Measurements from ENCODE around the gene DR1. TPM values are rescaled to one million over a fixed set of nuclear protein-coding genes. Genes with fewer than 3 reads are reported as not detected.

DR1 gene
- total RNA-seq, 1 donor from 2014 or later, result 52.3 TPM

GRCh38 chr1:93323185-93323820 is 22.4 kb upstream of the DR1 start:
- Histone ChIP-seq H3K4me1 (no peaks in the 10 kb centered on the region), H3K27ac (no peak overlapping the region), H3K36me3 (no peaks in the 10 kb centered on the region), H3K4me3 (no peak overlapping the region), H3K9me3 (no peaks in the 10 kb centered on the region), H3K27me3 (ENCODE audit: low read depth) (no peaks in the 10 kb centered on the region)
- intact Hi-C loops (cut with DNase I), result no loop called here
- no peak for TF ChIP-seq CTCF (IDR thresholded peaks at IDR 0.05)
- DNase-seq (no peak), ATAC-seq (no peak)

- H3K4me3 ChIP-seq, result no peak overlapping the region
- no peak for DNase-seq
- intact Hi-C loops (cut with DNase I), result no loop called here
These were observed 20.9 kb upstream of the DR1 start for GRCh38 chr1:93324486-93325464.

GRCh38 chr1:93328809-93329760 is 16.6 kb upstream of the DR1 start:
- intact Hi-C loops (cut with DNase I), result no loop called here
- H3K27me3 ChIP-seq (ENCODE audit: low read depth), result no peaks in the 10 kb centered on the region
- no peaks in the 10 kb centered on the region for H3K4me1 ChIP-seq
- DNase-seq, result no peak
- no peak for TF ChIP-seq CTCF (IDR thresholded peaks at IDR 0.05)
- ATAC-seq, result peak in 1 of 2 donors; percentile 42
- H3K9me3 ChIP-seq, result no peaks in the 10 kb centered on the region
- no peaks in the 10 kb centered on the region for H3K36me3 ChIP-seq
- H3K27ac ChIP-seq, result no peak overlapping the region
- no peak overlapping the region for H3K4me3 ChIP-seq

More at GRCh38 chr1:93324486-93325464, 20.9 kb upstream of the DR1 start:
- TF ChIP-seq CTCF (IDR thresholded peaks at IDR 0.05), result no peak
- Histone ChIP-seq H3K9me3 (no peaks in the 10 kb centered on the region), H3K27me3 (ENCODE audit: low read depth) (no peaks in the 10 kb centered on the region), H3K4me1 (no peaks in the 10 kb centered on the region), H3K27ac (no peak overlapping the region), H3K36me3 (no peaks in the 10 kb centered on the region)
- no peak for ATAC-seq

GRCh38 chr1:93330196-93330595 is 15.5 kb upstream of the DR1 start:
- H3K4me3 ChIP-seq, result no peak overlapping the region
- H3K36me3 ChIP-seq, result no peaks in the 10 kb centered on the region
- no peaks in the 10 kb centered on the region for H3K4me1 ChIP-seq
- no peak overlapping the region for H3K27ac ChIP-seq
- ATAC-seq (no peak), DNase-seq (no peak)
- TF ChIP-seq CTCF (IDR thresholded peaks at IDR 0.05), result no peak
- H3K27me3 ChIP-seq (ENCODE audit: low read depth), result no peaks in the 10 kb centered on the region
- H3K9me3 ChIP-seq, result no peaks in the 10 kb centered on the region
- intact Hi-C loops (cut with DNase I), result no loop called here

GRCh38 chr1:93330617-93331016 is 15.1 kb upstream of the DR1 start:
- Histone ChIP-seq H3K4me1 (no peaks in the 10 kb centered on the region), H3K4me3 (no peak overlapping the region), H3K27ac (no peak overlapping the region), H3K36me3 (no peaks in the 10 kb centered on the region), H3K27me3 (ENCODE audit: low read depth) (no peaks in the 10 kb centered on the region), H3K9me3 (no peaks in the 10 kb centered on the region)
- DNase-seq, result no peak
- TF ChIP-seq CTCF (IDR thresholded peaks at IDR 0.05), result no peak
- intact Hi-C loops (cut with DNase I), result no loop called here
- no peak for ATAC-seq

Measured in lower lobe of right lung (tissue), 2 donors.